ENCODE measurements around the gene USP38.
"Not testable (repeated sequence)": the region's sequence is repeated elsewhere in the genome, so short reads cannot be mapped to it uniquely, and the experiment has no call there.

Gene USP38

DNA sequence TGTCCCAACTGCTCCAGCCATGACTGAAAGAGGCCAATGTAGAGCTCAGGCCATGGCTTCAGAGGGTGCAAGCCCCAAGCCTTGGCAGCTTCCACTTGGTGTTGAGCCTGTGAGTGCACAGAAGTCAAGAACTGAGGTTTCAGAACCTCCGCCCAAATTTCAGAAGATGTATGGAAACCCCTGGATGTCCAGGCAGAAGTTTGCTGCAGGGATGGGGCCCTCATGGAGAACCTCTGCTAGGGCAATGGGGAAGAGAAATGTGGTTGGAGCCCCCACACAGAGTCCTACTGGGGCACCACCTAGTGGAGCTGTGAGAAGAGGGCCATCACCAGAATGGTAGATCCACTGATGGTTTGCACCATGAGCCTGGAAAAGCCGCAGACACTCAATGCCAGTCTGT is 83.0 kb downstream of the USP38 start:
- not testable (repeated sequence) for DNase-seq

DNA sequence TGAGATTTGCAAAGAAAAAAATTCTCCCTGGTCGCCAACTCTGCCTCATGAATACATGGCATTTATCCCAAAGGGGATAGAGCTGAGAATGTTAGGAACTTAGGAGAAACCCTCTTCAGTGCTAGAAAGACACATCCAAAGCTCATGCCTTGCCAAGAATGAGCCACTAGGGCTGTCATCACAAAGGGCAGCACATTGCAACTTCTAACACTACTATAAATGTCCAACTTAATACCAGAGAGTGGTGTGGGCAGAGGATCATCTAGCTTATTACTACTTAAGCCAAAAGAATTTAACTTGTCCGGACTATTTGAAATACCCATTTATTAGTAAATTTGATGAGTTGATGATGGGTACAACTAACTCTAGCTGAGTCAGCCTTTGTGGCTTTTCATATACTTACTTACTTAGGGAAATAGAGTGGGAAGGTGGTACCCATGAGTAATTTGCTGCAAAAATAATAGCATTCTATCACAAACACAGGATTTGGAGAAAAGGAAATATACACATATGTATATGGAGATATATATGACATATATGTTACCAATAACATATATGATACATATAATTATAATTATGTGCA is 85.6 kb downstream of the USP38 start:
- DNase-seq = no peak
